Skeletal muscle satellite cell (primary cell): ENCODE data around the gene ZNF107. TPM values are rescaled to one million over a fixed set of nuclear protein-coding genes. Genes with fewer than 3 reads are reported as not detected.
A peak's percentile ranks its signal among the peaks of the same experiment; 100 is the strongest.

ENCODE experiments used
- H3K27me3 ChIP-seq: 2 replicates; pipeline ENCODE4 v1.7.0; 2013; ENCODE audit warnings: low read length; ENCODE audit not compliant: control insufficient read depth, insufficient read depth
- H3K36me3 ChIP-seq: 2 replicates; pipeline ENCODE4 v1.7.0; 2013; ENCODE audit warnings: mild to moderate bottlenecking, control low read depth, low read length; ENCODE audit not compliant: insufficient read depth
- H3K4me1 ChIP-seq: 2 replicates; pipeline ENCODE4 v1.7.0; 2013; ENCODE audit warnings: low read length; ENCODE audit not compliant: control insufficient read depth, insufficient read depth
- H3K4me2 ChIP-seq: 2 replicates; pipeline ENCODE4 v1.7.0; 2013; ENCODE audit warnings: mild to moderate bottlenecking, low read length
- H3K4me3 ChIP-seq: 2 replicates; pipeline ENCODE4 v1.7.0; 2013; ENCODE audit warnings: low read length
- H3K9ac ChIP-seq: 2 replicates; pipeline ENCODE4 v1.7.0; 2013; ENCODE audit warnings: mild to moderate bottlenecking, low read depth, low read length, moderate library complexity
- H3K9me3 ChIP-seq: replicated peaks from 2 replicates; pipeline ENCODE4 v1.7.0; 2013; ENCODE audit warnings: mild to moderate bottlenecking, control low read depth, low read length
- total RNA-seq: library from RNA; depleted of rRNA; stranded (reverse); fragments of >200 nt; gene quantifications from 2 replicates; pipeline ENCODE4 v1.2.3, GENCODE V29; 2012; rRNA removed

Gene ZNF107
- 4.1 and 4.4 TPM in 2 replicates for total RNA-seq

DNA sequence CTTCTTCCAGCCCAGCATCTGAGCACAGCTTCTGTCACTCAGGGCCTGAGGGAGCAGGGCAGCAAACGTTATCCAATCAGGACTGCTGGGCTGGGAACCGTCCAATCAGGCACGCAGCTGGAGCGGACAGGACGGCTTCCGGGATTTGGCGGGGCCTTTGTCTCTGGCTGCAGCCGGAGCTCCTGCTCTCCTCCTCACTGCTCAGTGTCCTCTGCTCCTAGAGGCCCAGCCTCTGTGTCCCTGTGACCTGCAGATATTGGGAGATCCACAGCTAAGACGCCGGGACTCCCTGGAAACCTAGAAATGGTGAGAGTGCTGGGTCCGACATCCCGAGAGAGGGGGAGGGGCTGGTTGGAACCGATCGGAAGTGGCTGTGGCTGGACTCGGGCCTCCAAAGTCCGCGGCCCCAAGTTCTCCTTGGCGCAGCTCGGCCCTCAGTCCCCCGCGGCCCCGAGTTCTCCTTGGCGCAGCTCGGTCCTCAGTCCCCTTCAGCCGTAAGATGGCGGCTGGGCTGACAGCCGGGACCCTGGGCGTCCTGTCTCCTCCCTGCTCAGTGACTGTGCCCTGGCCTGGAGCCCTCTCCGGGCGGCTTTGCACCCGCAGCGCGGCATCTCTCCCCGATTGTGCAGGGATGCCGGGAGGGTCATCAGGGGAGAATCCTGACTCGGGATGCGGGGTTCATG is at the start of gene ZNF107:
ZNF107 (plus strand) TSS at position 154 of the 683 bp plus-strand sequence; CDS start at position 304, 150 bp downstream.
- no peaks in the 10 kb centered on the region for H3K27me3 ChIP-seq
- peak within 1 kb of the TSS; percentile 81 for H3K4me2 ChIP-seq

DNA sequence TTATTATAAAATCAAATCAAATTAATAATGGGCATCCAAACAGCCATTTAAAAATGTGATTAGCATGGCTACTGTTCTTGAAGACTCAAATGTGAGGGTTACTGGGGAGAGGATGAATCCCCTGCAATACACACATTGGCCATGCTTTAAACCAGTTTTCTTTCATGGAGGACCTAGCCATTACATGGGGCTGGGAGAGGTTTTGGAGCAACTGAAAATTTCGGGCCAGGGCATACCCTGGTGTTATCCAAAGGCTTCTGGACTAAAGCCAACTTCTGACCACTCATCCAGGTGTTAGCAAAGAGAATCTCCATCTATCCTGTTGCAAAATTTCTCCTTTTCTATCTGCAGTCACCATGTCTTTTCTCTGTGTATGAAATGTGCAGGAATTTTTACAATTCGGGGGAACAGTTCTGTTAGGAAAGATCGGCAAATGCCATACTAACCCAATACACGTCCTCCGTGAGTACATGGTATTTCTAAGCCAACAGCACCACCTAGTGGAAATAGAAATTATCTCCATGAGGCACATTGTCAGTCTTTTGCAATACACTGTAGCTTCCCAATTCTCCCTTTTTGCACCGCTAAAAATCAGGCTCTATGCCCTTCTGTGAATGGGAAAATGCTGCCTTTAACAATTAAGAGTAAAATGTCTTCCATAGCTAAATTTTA is 47.0 kb upstream of the ZNF107 start:
- Histone ChIP-seq H3K4me2 (no peak overlapping the region), H3K36me3 (no peaks in the 10 kb centered on the region), H3K9me3 (peaks cover 15% of the 10 kb centered on the region), H3K27me3 (no peaks in the 10 kb centered on the region), H3K4me3 (no peak overlapping the region), H3K4me1 (no peaks in the 10 kb centered on the region), H3K9ac (no peak overlapping the region)

More for the DNA sequence above, at the start of gene ZNF107:
- H3K4me3 ChIP-seq = peak within 1 kb of the TSS; percentile 94
- H3K4me1 ChIP-seq = no peaks in the 10 kb centered on the region
- H3K9ac ChIP-seq = peak within 1 kb of the TSS; percentile 91
- H3K36me3 ChIP-seq = peaks cover 13% of the 10 kb centered on the region
- no peaks in the 10 kb centered on the region for H3K9me3 ChIP-seq

DNA sequence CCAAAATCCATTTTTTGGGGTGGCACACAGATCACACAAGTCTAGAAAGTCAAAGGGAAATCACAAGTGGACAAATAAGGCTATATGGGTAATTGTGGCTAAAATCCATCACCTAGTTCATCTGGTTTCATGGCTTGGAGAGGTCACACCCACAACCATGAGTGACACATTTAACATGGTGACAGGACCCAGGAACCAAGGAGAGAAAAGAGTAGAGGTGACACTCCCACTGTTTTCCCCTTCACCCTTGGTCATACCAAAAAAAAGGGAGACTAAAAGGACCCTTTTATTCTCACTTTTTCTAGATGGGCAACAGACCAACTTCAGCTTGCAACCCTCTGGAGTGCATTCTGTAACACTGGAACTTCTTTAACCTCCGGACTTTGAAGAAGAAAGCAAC is 46.2 kb upstream of the ZNF107 start:
- no peak overlapping the region for H3K9ac ChIP-seq
- H3K27me3 ChIP-seq = no peaks in the 10 kb centered on the region
- H3K9me3 ChIP-seq = peaks cover 15% of the 10 kb centered on the region
- no peaks in the 10 kb centered on the region for H3K4me1 ChIP-seq
- no peaks in the 10 kb centered on the region for H3K36me3 ChIP-seq
- H3K4me2 ChIP-seq = no peak overlapping the region
- H3K4me3 ChIP-seq = no peak overlapping the region

DNA sequence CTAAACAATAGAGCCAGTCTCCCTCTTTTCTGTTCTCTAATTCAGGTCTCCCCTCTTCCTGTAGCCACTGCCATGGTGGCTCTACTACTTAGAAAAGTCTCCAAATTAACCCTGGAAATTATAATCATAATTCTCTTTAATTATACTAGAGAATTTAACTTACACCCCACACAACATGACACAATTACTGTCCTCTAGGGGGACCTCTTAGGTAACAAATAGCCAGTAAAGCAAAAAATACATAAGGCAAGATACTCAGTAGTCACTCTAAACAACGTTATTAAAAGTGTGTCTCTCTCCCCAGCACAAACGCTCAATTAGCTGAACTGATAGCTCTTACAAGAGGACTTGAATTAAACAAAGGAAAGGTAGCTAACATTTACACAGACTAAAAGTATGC is 44.3 kb upstream of the ZNF107 start:
- peaks cover 11% of the 10 kb centered on the region for H3K9me3 ChIP-seq
- H3K9ac ChIP-seq = no peak overlapping the region

DNA sequence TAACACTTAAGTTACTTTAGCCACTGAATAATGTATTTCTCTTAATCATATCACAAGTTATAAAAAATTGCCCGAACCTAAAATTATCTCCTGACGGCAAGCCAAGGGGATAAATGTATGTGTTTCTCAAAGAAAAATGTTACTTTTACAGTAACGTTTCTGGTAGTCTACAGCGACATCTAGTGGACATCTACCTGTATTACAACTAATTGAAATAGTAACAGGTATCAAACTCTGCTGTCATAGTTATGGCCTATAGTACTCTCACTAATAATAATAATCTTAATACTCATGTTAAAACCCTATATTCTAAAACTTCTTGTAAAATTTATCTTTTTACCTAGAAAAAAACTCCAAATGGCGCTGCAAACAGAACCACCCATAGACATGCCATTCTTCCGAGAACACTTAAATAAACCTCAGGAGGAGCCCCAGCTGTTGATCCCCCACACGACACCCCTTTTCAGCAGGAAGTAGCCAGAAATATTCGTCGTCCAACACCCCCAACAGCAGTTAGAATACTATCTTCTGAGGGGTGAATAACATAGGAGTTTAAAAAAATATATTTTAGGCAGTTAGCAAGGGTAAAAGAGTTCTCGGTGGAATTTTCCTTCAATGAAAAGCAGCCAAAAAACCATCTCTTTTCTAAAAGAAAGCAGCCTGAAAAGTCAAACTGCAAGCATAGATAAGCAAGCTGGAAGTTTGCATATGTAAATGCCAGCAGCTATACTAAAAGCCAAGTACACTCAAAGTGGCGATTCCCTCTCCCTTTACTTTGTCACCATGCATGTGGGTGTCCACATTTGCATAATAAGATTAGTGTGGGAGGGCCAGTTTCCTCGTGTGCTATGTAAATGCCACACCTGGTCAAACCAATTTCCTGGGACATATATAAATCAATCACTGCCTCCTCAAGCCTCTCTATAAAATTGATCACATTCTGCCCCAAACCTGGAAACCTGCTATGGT is 40.5 kb upstream of the ZNF107 start:
- no peaks in the 10 kb centered on the region for H3K4me1 ChIP-seq
- H3K4me2 ChIP-seq = no peak overlapping the region
- H3K9me3 ChIP-seq = no peaks in the 10 kb centered on the region
- H3K4me3 ChIP-seq = no peak overlapping the region
- no peak overlapping the region for H3K9ac ChIP-seq
- H3K36me3 ChIP-seq = no peaks in the 10 kb centered on the region
- no peaks in the 10 kb centered on the region for H3K27me3 ChIP-seq

More for the DNA sequence above, 44.3 kb upstream of the ZNF107 start:
- H3K4me1 ChIP-seq = no peaks in the 10 kb centered on the region
- no peaks in the 10 kb centered on the region for H3K36me3 ChIP-seq
- no peak overlapping the region for H3K4me3 ChIP-seq
- no peak overlapping the region for H3K4me2 ChIP-seq
- H3K27me3 ChIP-seq = no peaks in the 10 kb centered on the region

DNA sequence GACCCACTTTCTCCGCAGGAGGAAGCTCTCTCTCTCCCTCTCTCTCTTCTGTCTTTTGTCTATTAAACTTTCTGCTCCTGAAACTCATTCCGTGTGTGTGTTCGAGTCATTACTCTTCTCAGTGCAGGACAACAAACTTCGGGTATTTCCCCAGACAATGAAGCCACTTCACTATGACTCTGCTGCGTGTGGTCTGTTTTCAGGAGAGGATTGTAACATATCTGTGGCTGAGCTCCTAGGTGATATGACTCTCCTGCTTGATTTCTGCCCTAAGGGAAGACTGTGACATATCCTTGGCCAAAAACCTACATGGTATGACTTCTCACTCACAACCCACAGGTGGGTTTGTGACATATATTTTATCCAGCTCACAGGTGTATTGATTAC is 39.9 kb upstream of the ZNF107 start:
- no peak overlapping the region for H3K4me3 ChIP-seq
- H3K9ac ChIP-seq = no peak overlapping the region
- H3K36me3 ChIP-seq = no peaks in the 10 kb centered on the region
- H3K9me3 ChIP-seq = no peaks in the 10 kb centered on the region
- no peak overlapping the region for H3K4me2 ChIP-seq
- no peaks in the 10 kb centered on the region for H3K27me3 ChIP-seq
- no peaks in the 10 kb centered on the region for H3K4me1 ChIP-seq

DNA sequence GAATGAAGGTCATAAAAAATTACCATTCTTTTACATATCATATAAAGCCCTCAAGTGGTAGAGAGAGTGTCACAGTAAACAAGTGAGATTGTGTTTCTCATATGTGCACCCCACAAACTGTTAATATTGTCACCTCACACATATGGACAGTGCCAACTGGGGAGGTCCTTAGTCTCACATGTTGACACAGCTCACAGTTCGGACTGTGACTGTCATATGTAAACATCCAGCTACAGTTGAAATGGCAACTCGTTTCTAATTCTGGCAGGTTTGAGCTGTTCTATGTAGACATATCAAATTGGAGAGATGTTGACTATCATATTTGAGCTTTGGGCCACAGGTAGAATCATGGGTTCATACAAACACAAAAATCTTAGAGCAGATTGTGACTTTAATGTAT is 39.4 kb upstream of the ZNF107 start:
- Histone ChIP-seq H3K27me3 (no peaks in the 10 kb centered on the region), H3K4me1 (no peaks in the 10 kb centered on the region), H3K4me3 (no peak overlapping the region), H3K36me3 (no peaks in the 10 kb centered on the region), H3K9me3 (no peaks in the 10 kb centered on the region), H3K4me2 (no peak overlapping the region), H3K9ac (no peak overlapping the region)

DNA sequence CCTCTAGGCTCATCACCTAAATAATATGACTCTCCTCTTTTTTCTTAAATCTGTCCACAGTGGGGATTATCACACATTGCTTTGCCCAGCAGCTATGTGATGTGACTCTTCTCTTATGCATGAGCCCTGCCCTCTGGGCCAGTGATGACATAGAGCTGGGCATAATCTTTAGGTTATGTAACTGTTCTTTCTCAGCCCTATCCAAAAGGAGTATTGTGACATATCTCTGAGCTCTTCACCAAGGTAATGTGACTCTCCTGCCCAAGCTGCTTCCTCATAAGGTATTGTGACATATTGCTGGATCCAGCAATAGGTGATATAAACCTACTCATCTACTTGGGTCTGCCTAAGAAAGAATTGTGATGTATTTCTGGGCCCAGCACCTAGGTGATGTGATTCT is 37.7 kb upstream of the ZNF107 start:
- H3K4me1 ChIP-seq = no peaks in the 10 kb centered on the region
- no peaks in the 10 kb centered on the region for H3K27me3 ChIP-seq
- no peak overlapping the region for H3K9ac ChIP-seq
- no peak overlapping the region for H3K4me3 ChIP-seq
- H3K9me3 ChIP-seq = no peaks in the 10 kb centered on the region
- no peaks in the 10 kb centered on the region for H3K36me3 ChIP-seq
- H3K4me2 ChIP-seq = no peak overlapping the region

DNA sequence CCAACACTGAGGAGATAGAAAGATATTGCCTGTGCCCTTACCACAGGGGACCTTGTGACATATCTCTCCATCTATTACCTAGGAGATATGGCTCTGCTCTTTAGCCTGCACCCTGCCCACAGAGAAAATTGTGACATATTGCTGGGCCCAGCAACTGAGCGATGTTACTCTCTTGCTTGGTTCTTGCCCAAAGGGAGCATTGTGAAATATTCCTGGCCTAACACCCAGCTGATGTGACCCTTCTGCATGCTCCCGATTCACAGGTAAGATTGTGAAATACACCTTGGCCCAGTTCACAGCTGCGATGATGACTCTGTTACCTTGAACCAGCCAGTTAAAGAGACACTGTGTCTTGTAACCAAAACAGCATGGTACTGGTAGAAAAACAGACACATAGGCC is 37.2 kb upstream of the ZNF107 start:
- H3K4me1 ChIP-seq = no peaks in the 10 kb centered on the region
- H3K27me3 ChIP-seq = no peaks in the 10 kb centered on the region
- H3K4me2 ChIP-seq = no peak overlapping the region
- no peak overlapping the region for H3K4me3 ChIP-seq
- H3K36me3 ChIP-seq = no peaks in the 10 kb centered on the region
- H3K9me3 ChIP-seq = no peaks in the 10 kb centered on the region
- no peak overlapping the region for H3K9ac ChIP-seq

DNA sequence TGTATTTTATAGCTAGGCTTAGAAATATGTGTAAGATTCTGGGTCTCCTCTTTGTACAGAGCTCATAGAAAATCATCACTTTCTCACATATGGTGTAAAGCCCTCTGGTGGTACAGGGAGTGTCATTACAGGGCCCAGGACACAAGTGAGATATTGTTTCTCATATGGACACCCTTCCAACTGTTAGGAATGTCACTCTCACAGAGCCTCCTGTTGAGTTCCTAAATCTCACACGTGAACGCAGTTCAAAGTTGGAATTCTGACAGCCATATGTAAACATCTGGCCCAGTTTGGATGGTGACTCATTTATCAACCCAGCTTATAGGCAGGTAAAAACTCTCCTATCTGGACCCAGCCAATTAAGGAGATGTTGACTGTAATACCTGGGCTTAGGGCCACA is 35.4 kb upstream of the ZNF107 start:
- Histone ChIP-seq H3K4me3 (no peak overlapping the region), H3K9ac (no peak overlapping the region), H3K4me1 (no peaks in the 10 kb centered on the region), H3K4me2 (no peak overlapping the region), H3K9me3 (peaks cover 10% of the 10 kb centered on the region), H3K36me3 (no peaks in the 10 kb centered on the region), H3K27me3 (no peaks in the 10 kb centered on the region)

DNA sequence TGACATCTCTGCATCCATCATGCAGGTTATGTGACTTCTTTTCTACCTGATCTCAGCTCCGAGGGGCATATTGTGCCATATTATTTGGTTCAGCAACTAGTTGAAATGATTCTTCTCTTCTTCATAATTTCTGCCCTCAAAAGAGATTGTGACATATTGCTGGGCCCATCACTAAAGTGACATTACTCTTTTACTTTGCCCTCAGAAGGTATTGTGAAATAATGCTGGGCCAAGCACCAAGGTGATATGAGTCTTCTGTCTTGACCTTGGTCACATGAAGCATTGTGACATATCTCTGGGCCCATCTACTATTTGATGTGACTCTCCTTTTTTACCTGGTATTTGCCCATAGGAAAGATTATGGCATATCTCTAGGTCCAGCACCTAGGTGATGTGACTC is 33.9 kb upstream of the ZNF107 start:
- peaks cover 16% of the 10 kb centered on the region for H3K9me3 ChIP-seq
- H3K9ac ChIP-seq = no peak overlapping the region
- no peak overlapping the region for H3K4me2 ChIP-seq
- no peaks in the 10 kb centered on the region for H3K36me3 ChIP-seq
- no peaks in the 10 kb centered on the region for H3K4me1 ChIP-seq
- H3K4me3 ChIP-seq = no peak overlapping the region
- H3K27me3 ChIP-seq = no peaks in the 10 kb centered on the region
